ENCODE measurements around the gene IRAK1. TPM values are rescaled to one million over a fixed set of nuclear protein-coding genes. Genes with fewer than 3 reads are reported as not detected.
"Not testable (repeated sequence)": the region's sequence is repeated elsewhere in the genome, so short reads cannot be mapped to it uniquely, and the experiment has no call there.

The IRAK1 gene
- total and polyA plus RNA-seq, 4 donors = 10.2 to 68.4 (median 46.9) TPM

DNA sequence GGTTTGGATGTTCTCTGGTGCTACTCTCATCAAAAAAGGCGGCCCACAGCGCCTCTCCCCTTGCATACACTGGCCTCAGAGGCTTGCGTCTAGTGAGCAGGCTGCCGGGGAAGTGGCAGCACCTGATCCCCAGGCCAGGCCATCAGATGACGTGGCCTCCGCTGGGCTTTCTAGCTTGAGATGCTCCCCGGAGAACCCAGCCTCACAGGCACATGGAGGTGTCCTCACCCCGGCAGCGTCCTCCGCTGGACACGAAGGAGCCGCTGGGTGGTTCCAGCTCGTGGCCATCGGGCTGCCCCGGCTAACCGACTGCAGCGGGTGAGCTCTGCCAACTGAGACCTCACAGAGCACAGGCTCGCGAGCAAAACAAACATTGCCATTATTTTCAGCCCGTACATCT, 12.8 kb downstream of the IRAK1 start:
- Histone ChIP-seq H3K9me3 (ENCODE audit: control insufficient read depth, insufficient read depth, low read length) (no peaks in the 10 kb centered on the region), H3K36me3 (ENCODE audit: control insufficient read depth, insufficient read depth, low read length) (peaks cover 18% of the 10 kb centered on the region), H3K27me3 (ENCODE audit: control insufficient read depth, insufficient read depth, low read length) (no peaks in the 10 kb centered on the region), H3K4me3 (ENCODE audit: low read depth, low read length) (no peak overlapping the region), H3K4me1 (ENCODE audit: control insufficient read depth, insufficient read depth, low read length) (peaks cover 14% of the 10 kb centered on the region), H3K27ac (ENCODE audit: low read depth, low read length) (no peak overlapping the region)
- 86% methylated on average over 20 of the region's 20 CpGs for WGBS (ENCODE audit: insufficient coverage)
- DNase-seq (ENCODE audit: low read depth in 4 of 6, low spot score in 6 of 6) = no peak

DNA sequence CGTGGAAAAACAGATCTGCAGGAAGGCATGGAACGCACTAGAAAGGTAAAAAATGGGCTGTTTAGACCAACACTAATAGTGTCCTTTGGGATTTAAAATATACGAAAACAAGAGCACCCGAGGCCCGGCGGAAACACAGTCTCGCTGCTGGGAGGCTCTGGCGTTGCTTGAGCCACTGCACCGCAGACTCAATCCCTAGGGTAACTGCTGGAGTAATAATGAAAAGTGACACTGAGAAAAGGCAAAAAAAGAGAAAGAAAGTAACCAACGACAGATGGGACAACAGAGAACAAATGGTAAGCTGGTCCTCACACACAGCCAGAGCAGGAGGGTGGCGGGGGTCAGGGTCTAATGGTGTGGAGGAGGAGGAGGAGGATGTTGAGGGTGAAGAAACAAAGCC, 15.4 kb downstream of the IRAK1 start:
- DNase-seq (ENCODE audit: low read depth in 4 of 6, low spot score in 6 of 6) = no peak
- Histone ChIP-seq H3K4me3 (ENCODE audit: low read depth, low read length) (no peak overlapping the region), H3K4me1 (ENCODE audit: control insufficient read depth, insufficient read depth, low read length) (peaks cover 14% of the 10 kb centered on the region), H3K36me3 (ENCODE audit: control insufficient read depth, insufficient read depth, low read length) (peaks cover 7% of the 10 kb centered on the region), H3K9me3 (ENCODE audit: control insufficient read depth, insufficient read depth, low read length) (no peaks in the 10 kb centered on the region), H3K27me3 (ENCODE audit: control insufficient read depth, insufficient read depth, low read length) (no peaks in the 10 kb centered on the region), H3K27ac (ENCODE audit: low read depth, low read length) (no peak overlapping the region)
- WGBS (ENCODE audit: insufficient coverage) = 38% methylated on average over 8 of the region's 11 CpGs

DNA sequence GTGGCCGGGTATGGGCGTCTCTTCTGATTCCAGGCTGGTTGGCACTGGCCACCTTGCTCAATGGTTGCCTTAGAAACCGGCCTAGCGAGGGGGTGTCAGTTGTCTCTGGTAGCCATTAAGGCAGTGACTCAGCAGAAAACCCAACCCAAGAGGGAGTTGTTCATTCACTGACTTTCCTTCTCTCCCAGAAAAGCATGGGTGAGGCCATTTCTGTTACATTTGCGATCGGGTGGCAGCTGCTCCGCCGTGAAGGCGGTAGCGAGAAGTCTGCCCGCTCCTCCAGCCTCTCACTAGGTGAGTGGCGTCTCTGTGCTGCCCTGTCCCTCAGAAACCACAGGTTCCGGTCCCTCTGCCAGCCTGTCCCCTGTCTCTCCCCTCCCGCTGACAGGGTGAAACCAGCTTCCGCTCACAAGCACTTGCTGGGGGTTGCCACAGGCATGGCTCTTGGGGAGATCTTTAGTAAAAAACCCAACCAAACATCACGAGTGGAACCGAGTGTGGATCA, 17.4 kb downstream of the IRAK1 start:
- Histone ChIP-seq H3K27me3 (ENCODE audit: control insufficient read depth, insufficient read depth, low read length) (no peaks in the 10 kb centered on the region), H3K9me3 (ENCODE audit: control insufficient read depth, insufficient read depth, low read length) (no peaks in the 10 kb centered on the region), H3K27ac (ENCODE audit: low read depth, low read length) (peak overlapping the region; percentile 61), H3K36me3 (ENCODE audit: control insufficient read depth, insufficient read depth, low read length) (peaks cover 7% of the 10 kb centered on the region), H3K4me1 (ENCODE audit: control insufficient read depth, insufficient read depth, low read length) (peaks cover 14% of the 10 kb centered on the region), H3K4me3 (ENCODE audit: low read depth, low read length) (no peak overlapping the region)
- peak in 3 of 6 donors; percentile 22 to 60 (median 56) for DNase-seq (ENCODE audit: low read depth in 4 of 6, low spot score in 6 of 6)
- 64% methylated on average over 14 of the region's 17 CpGs for WGBS (ENCODE audit: insufficient coverage)

DNA sequence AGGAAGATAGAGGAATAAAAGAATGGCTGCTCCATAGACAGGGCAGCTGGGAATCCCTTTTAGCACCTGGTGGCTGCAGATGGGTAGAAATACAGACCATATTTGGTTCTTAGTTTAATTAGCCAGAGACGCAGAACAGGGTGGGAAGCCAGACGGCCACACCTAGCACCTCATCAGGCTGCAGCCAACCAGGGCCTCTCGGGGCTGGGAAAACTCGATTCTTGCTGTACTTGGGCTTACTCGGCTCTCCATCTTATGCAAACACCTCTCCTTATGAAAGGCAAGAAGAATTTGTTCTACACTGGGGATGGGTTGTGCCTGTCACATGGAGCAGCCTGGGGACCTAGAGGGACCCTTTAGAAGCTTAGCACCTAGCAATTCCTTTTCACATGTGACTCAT, 19.7 kb downstream of the IRAK1 start:
- H3K27me3 ChIP-seq (ENCODE audit: control insufficient read depth, insufficient read depth, low read length) = no peaks in the 10 kb centered on the region

DNA sequence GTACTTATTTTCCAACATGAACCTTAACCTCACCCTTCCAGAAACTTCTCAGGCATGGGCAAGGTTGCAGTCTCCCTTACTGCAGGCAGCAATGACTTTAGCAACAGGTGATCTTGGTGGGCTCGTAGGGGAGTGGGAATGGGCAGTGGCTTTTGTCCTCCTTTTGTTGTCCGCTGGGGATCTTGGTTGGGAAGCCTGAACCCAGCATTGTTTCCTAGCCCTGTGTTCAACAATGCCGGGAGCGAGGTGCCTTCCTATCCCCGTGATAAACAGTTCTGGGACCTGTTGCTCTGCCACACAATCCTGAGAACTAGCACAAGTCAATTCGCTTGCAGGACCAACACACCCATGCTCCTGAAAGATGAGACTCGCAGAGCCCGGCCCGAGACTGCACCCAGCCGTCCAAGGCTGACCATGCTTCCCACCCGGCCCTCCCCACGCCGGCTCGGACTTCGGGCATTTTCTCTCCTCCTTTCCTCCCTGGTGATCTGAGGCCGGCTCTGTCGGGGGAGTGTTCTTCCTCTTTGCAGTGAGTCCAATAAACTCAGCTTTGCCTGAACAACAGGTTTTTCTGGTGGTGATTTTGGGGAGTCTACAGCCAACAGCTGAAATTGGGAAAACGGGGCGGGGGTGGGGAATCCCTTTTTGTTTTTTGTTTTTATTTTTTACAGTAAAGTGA, 20.2 kb downstream of the IRAK1 start:
- no peaks in the 10 kb centered on the region for H3K27me3 ChIP-seq (ENCODE audit: control insufficient read depth, insufficient read depth, low read length)

More for the DNA sequence above, 19.7 kb downstream of the IRAK1 start:
- WGBS (ENCODE audit: insufficient coverage) = 66% methylated on average over 3 of the region's 5 CpGs
- no peak for DNase-seq (ENCODE audit: low read depth in 4 of 6, low spot score in 6 of 6)
- Histone ChIP-seq H3K4me1 (ENCODE audit: control insufficient read depth, insufficient read depth, low read length) (peaks cover 14% of the 10 kb centered on the region), H3K9me3 (ENCODE audit: control insufficient read depth, insufficient read depth, low read length) (no peaks in the 10 kb centered on the region), H3K36me3 (ENCODE audit: control insufficient read depth, insufficient read depth, low read length) (no peaks in the 10 kb centered on the region), H3K4me3 (ENCODE audit: low read depth, low read length) (no peak overlapping the region), H3K27ac (ENCODE audit: low read depth, low read length) (no peak overlapping the region)

DNA sequence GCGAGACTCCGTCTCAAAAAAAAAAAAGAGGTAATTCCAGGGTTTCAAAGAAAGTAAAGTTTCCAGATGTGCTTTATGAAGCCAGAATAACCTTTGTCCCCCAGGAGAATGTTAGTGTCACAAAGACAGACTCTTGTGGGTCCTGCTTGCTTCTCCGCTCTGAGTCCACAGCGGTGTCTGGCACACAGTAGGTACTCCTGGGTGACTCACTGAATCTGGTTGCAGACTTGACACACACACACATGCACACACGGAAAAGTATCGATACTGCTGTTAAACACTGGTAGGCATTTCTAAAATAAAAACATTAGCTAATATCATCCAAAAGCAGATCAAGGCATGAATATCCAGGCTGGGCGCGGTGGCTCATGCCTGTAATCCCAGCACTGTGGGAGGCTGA, 24.2 kb downstream of the IRAK1 start:
- no peaks in the 10 kb centered on the region for H3K9me3 ChIP-seq (ENCODE audit: control insufficient read depth, insufficient read depth, low read length)
- H3K4me3 ChIP-seq (ENCODE audit: low read depth, low read length) = no peak overlapping the region
- H3K4me1 ChIP-seq (ENCODE audit: control insufficient read depth, insufficient read depth, low read length) = no peaks in the 10 kb centered on the region
- H3K27ac ChIP-seq (ENCODE audit: low read depth, low read length) = no peak overlapping the region
- H3K36me3 ChIP-seq (ENCODE audit: control insufficient read depth, insufficient read depth, low read length) = no peaks in the 10 kb centered on the region
- no peak for DNase-seq (ENCODE audit: low read depth in 4 of 6, low spot score in 6 of 6)
- 98% methylated on average over 4 of the region's 8 CpGs for WGBS (ENCODE audit: insufficient coverage)
- H3K27me3 ChIP-seq (ENCODE audit: control insufficient read depth, insufficient read depth, low read length) = no peaks in the 10 kb centered on the region

More for the DNA sequence above, 20.2 kb downstream of the IRAK1 start:
- Histone ChIP-seq H3K9me3 (ENCODE audit: control insufficient read depth, insufficient read depth, low read length) (no peaks in the 10 kb centered on the region), H3K36me3 (ENCODE audit: control insufficient read depth, insufficient read depth, low read length) (no peaks in the 10 kb centered on the region), H3K27ac (ENCODE audit: low read depth, low read length) (no peak overlapping the region), H3K4me3 (ENCODE audit: low read depth, low read length) (no peak overlapping the region), H3K4me1 (ENCODE audit: control insufficient read depth, insufficient read depth, low read length) (peaks cover 13% of the 10 kb centered on the region)
- 63% methylated on average over 12 of the region's 19 CpGs for WGBS (ENCODE audit: insufficient coverage)
- no peak for DNase-seq (ENCODE audit: low read depth in 4 of 6, low spot score in 6 of 6)

DNA sequence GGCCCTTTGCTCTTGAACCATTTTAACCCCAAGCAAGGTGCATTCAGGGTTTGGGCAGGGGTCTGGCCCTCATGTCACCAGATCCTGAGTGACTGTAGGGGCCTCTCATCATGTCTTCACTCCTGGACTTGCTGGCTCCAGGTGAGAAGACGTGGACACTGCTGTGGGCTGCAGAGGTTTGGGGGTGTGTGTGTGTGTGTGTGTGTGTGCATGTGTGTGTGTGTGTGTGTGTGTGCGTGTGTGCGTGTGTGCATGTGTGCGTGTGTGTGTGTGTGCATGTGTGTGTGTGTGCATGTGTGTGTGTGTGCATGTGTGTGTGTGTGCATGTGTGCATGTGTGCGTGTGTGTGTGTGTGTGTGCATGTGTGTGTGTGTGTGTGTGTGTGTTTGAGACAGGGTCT, 25.3 kb downstream of the IRAK1 start:
- DNase-seq (ENCODE audit: low read depth in 4 of 6, low spot score in 6 of 6); H3K27me3 ChIP-seq (ENCODE audit: control insufficient read depth, insufficient read depth, low read length); H3K27ac ChIP-seq (ENCODE audit: low read depth, low read length); H3K4me3 ChIP-seq (ENCODE audit: low read depth, low read length); H3K4me1 ChIP-seq (ENCODE audit: control insufficient read depth, insufficient read depth, low read length); H3K36me3 ChIP-seq (ENCODE audit: control insufficient read depth, insufficient read depth, low read length); H3K9me3 ChIP-seq (ENCODE audit: control insufficient read depth, insufficient read depth, low read length): not testable (repeated sequence)
- 56% methylated on average over 1 of the region's 5 CpGs for whole genome bisulfite sequencing (ENCODE audit: insufficient coverage)

DNA sequence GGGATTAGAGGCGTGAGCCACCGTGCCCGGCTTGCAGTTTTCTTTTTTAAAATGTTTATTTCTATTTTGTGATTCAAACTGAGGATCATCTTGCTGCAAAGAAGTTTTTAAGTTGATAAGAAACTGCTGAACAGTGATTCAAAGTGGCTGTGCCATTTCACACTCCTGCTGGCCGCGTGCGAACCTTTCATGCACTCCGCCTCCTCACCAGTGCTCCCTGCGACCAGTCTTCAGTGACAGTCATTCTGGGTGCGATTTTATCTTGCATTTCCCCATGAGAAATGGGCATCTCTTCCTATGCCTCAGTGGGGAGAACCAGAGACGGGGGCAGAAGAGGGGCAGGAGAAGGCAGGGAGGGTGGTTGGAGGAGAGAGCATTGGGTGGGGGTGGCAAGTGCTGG, 25.7 kb downstream of the IRAK1 start:
- no peak overlapping the region for H3K4me3 ChIP-seq (ENCODE audit: low read depth, low read length)
- no peaks in the 10 kb centered on the region for H3K27me3 ChIP-seq (ENCODE audit: control insufficient read depth, insufficient read depth, low read length)
- no peaks in the 10 kb centered on the region for H3K9me3 ChIP-seq (ENCODE audit: control insufficient read depth, insufficient read depth, low read length)
- no peak overlapping the region for H3K27ac ChIP-seq (ENCODE audit: low read depth, low read length)
- WGBS (ENCODE audit: insufficient coverage) = 86% methylated on average over 6 of the region's 10 CpGs
- H3K4me1 ChIP-seq (ENCODE audit: control insufficient read depth, insufficient read depth, low read length) = no peaks in the 10 kb centered on the region
- DNase-seq (ENCODE audit: low read depth in 4 of 6, low spot score in 6 of 6) = no peak
- no peaks in the 10 kb centered on the region for H3K36me3 ChIP-seq (ENCODE audit: control insufficient read depth, insufficient read depth, low read length)

DNA sequence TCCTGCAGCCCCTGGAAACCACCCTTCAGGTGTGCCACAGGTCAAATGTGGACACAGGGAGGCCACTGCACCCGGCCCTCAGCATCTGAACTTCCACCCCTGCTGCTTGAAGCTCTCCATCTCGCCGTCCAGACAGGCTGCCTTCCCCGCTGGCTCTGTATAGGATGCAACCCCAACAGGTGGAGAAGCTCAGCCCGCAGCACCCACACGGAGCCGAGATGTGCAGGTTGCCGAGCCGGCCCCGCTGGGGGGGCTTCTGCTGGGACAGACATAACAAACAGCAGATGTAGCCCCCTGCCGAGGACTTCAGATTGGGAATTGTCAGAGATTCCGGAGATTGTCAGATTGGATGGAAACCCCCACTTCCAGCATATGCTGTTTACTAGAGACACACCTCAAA, 26.6 kb downstream of the IRAK1 start:
- WGBS (ENCODE audit: insufficient coverage) = 85% methylated on average over 10 of the region's 12 CpGs
- Histone ChIP-seq H3K27ac (ENCODE audit: low read depth, low read length) (no peak overlapping the region), H3K4me3 (ENCODE audit: low read depth, low read length) (no peak overlapping the region), H3K36me3 (ENCODE audit: control insufficient read depth, insufficient read depth, low read length) (no peaks in the 10 kb centered on the region), H3K4me1 (ENCODE audit: control insufficient read depth, insufficient read depth, low read length) (no peaks in the 10 kb centered on the region), H3K27me3 (ENCODE audit: control insufficient read depth, insufficient read depth, low read length) (no peaks in the 10 kb centered on the region), H3K9me3 (ENCODE audit: control insufficient read depth, insufficient read depth, low read length) (no peaks in the 10 kb centered on the region)
- DNase-seq (ENCODE audit: low read depth in 4 of 6, low spot score in 6 of 6) = no peak

DNA sequence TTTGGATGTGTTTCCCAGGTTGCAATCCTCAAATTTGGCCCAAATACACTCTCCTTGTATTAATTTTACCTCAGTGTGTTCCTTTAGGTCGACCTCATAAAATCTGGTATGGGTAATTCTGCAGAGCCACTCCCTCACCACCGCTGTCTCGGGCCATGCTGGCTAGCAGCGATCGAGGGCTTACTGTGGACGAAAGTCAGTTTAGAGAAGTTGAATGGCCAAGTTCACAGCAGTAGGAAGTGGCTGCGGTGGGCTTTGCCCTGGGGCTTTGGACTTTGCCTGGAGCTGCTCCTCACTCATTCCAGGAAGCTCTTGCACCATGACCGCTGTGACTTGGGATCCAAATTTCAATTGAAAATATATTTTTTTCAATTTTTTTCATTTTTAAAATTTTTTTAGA, 27.5 kb downstream of the IRAK1 start:
- Histone ChIP-seq H3K27ac (ENCODE audit: low read depth, low read length) (no peak overlapping the region), H3K36me3 (ENCODE audit: control insufficient read depth, insufficient read depth, low read length) (no peaks in the 10 kb centered on the region), H3K4me1 (ENCODE audit: control insufficient read depth, insufficient read depth, low read length) (no peaks in the 10 kb centered on the region), H3K4me3 (ENCODE audit: low read depth, low read length) (no peak overlapping the region), H3K9me3 (ENCODE audit: control insufficient read depth, insufficient read depth, low read length) (no peaks in the 10 kb centered on the region), H3K27me3 (ENCODE audit: control insufficient read depth, insufficient read depth, low read length) (no peaks in the 10 kb centered on the region)
- DNase-seq (ENCODE audit: low read depth in 4 of 6, low spot score in 6 of 6) = no peak
- WGBS (ENCODE audit: insufficient coverage) = 92% methylated on average over 6 of the region's 8 CpGs

Data from spinal cord (tissue), 10 donors.